DND-41 (cell line): ENCODE results near the gene SLC50A1.
"Not testable (repeated sequence)": the region's sequence is repeated elsewhere in the genome, so short reads cannot be mapped to it uniquely, and the experiment has no call there.

Experiments used
- ATAC-seq: fragments of 200-7000 bp; cut with Tn5 transposase; 3 replicates; pipeline ENCODE4 v1.9.1; 2021; ENCODE audit warnings: low read depth; ENCODE audit not compliant: insufficient read depth
- DNase-seq: peaks from one replicate; pipeline ENCODE4 v3.0.0-alpha.2; 2020
- H2AFZ ChIP-seq: 2 replicates; pipeline ENCODE4 v1.6.0; 2012; ENCODE audit warnings: low read depth, low read length
- H3K27ac ChIP-seq: 2 replicates; pipeline ENCODE4 v1.5.1; 2012; ENCODE audit warnings: low read length, inconsistent platforms
- H3K27me3 ChIP-seq: fragments of 200-600 bp; sonication (generic); 2 replicates; pipeline ENCODE4 v1.6.0; 2012; ENCODE audit warnings: low read length, mild to moderate bottlenecking, inconsistent platforms; ENCODE audit not compliant: insufficient read depth, poor library complexity
- H3K36me3 ChIP-seq: 2 replicates; pipeline ENCODE4 v1.5.1; 2012; ENCODE audit warnings: low read length, inconsistent platforms; ENCODE audit not compliant: insufficient read depth
- H3K4me1 ChIP-seq: 2 replicates; pipeline ENCODE4 v1.5.1; 2012; ENCODE audit warnings: mild to moderate bottlenecking, low read length; ENCODE audit not compliant: insufficient read depth
- H3K4me2 ChIP-seq: 2 replicates; pipeline ENCODE4 v1.6.0; 2012; ENCODE audit warnings: mild to moderate bottlenecking, moderate library complexity, low read length, inconsistent platforms; ENCODE audit not compliant: insufficient read depth
- H3K4me3 ChIP-seq, 2 experiments: fragments of 200-600 bp in 1 of 2; shearing (Covaris generic) in 1 of 2; 2 replicates each; pipeline ENCODE4 v1.5.1; 2012 to 2016; ENCODE audit warnings: inconsistent platforms in 2 of 2, low read length in 2 of 2, mild to moderate bottlenecking in 2 of 2, low read depth in 1 of 2, moderate library complexity in 1 of 2
- H3K79me2 ChIP-seq: 2 replicates; pipeline ENCODE4 v1.6.0; 2012; ENCODE audit warnings: low read length, inconsistent platforms; ENCODE audit not compliant: insufficient read depth
- H3K9ac ChIP-seq: 2 replicates; pipeline ENCODE4 v1.6.0; 2012; ENCODE audit warnings: low read depth, mild to moderate bottlenecking, inconsistent platforms, low read length, moderate library complexity
- H3K9me3 ChIP-seq: 2 replicates; pipeline ENCODE4 v1.5.1; 2012; ENCODE audit warnings: low read length, moderate library complexity, mild to moderate bottlenecking, inconsistent platforms; ENCODE audit not compliant: insufficient read depth, severe bottlenecking
- H4K20me1 ChIP-seq: 2 replicates; pipeline ENCODE4 v1.6.0; 2012; ENCODE audit warnings: low read length; ENCODE audit not compliant: insufficient read depth
- EZH2 ChIP-seq: IDR thresholded peaks from 3 replicates; pipeline ENCODE4 v1.6.1; 2012; ENCODE audit warnings: borderline replicate concordance, low read depth, mild to moderate bottlenecking, moderate library complexity, low read length, inconsistent platforms; ENCODE audit not compliant: severe bottlenecking
- TF ChIP-seq, protein P1 (sequence below): IDR thresholded peaks from 2 replicates; pipeline ENCODE4 v1.5.1; 2012; ENCODE audit warnings: borderline replicate concordance, low read length, moderate library complexity, mild to moderate bottlenecking; ENCODE audit not compliant: poor library complexity, severe bottlenecking; ENCODE audit errors: extremely low read depth

Gene SLC50A1

DNA sequence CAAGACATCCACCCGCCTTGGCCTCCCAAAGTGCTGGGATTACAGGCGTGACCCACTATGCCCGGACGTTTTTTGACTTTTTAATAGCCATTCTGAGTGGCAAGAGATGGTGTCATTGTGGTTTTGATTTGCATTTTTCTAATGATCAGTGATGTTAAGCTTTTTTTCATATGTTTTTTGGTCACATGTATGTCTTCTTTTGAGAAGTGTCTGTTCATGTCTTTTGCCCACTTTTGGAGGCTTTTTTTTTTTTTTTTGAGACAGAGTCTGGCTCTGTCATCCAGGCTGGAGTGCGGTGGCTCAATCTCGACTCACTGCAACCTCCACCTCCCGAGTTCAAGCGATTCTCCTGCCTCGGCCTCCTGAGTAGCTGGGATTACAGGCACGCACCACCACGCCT, 29.0 kb downstream of the SLC50A1 start:
- H3K4me2 ChIP-seq, H3K9ac ChIP-seq, ATAC-seq, H3K79me2 ChIP-seq, H4K20me1 ChIP-seq, H3K9me3 ChIP-seq, H3K27me3 ChIP-seq, H3K4me3 ChIP-seq, H2AFZ ChIP-seq, H3K27ac ChIP-seq, DNase-seq: not testable (repeated sequence)
- peaks cover 14% of the 10 kb centered on the region for H3K4me1 ChIP-seq
- peaks cover 11% of the 10 kb centered on the region for H3K36me3 ChIP-seq

DNA sequence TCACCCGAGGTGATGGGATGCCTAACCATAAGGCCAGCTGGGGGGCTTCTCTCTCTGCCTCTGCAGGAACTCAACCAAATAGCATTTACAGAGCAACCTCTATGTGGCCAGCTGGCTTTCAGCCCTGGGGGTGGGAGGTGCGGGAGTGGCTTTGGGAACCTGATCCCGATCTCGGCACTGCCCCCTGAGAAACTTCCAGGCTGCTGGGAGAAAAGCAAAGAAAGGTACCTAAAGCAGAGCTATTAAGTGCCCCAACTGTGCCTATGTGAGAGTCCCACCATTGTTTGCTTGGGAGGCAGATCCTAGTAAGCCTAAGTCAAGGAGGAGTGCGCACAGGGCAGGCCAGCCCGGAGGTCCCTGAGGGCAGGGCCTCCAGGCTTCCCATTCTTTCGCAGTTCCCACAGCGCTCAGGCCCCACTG, 30.4 kb downstream of the SLC50A1 start:
- no peak for ATAC-seq
- no peak overlapping the region for H3K4me2 ChIP-seq
- H3K9ac ChIP-seq, result no peak overlapping the region
- H4K20me1 ChIP-seq, result peaks cover 3% of the 10 kb centered on the region; the same call in 1 of the 2 replicates
- no peaks in the 10 kb centered on the region for H3K9me3 ChIP-seq
- no peak overlapping the region for H2AFZ ChIP-seq
- no peaks in the 10 kb centered on the region for H3K27me3 ChIP-seq
- H3K4me3 ChIP-seq, result no peak overlapping the region
- DNase-seq, result no peak
- TF ChIP-seq, protein P1, sequence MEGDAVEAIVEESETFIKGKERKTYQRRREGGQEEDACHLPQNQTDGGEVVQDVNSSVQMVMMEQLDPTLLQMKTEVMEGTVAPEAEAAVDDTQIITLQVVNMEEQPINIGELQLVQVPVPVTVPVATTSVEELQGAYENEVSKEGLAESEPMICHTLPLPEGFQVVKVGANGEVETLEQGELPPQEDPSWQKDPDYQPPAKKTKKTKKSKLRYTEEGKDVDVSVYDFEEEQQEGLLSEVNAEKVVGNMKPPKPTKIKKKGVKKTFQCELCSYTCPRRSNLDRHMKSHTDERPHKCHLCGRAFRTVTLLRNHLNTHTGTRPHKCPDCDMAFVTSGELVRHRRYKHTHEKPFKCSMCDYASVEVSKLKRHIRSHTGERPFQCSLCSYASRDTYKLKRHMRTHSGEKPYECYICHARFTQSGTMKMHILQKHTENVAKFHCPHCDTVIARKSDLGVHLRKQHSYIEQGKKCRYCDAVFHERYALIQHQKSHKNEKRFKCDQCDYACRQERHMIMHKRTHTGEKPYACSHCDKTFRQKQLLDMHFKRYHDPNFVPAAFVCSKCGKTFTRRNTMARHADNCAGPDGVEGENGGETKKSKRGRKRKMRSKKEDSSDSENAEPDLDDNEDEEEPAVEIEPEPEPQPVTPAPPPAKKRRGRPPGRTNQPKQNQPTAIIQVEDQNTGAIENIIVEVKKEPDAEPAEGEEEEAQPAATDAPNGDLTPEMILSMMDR, result no peak
- TF ChIP-seq EZH2, result no peak
- no peaks in the 10 kb centered on the region for H3K79me2 ChIP-seq
- no peak overlapping the region for H3K27ac ChIP-seq
- H3K4me1 ChIP-seq, result peaks cover 16% of the 10 kb centered on the region
- peaks cover 22% of the 10 kb centered on the region for H3K36me3 ChIP-seq

DNA sequence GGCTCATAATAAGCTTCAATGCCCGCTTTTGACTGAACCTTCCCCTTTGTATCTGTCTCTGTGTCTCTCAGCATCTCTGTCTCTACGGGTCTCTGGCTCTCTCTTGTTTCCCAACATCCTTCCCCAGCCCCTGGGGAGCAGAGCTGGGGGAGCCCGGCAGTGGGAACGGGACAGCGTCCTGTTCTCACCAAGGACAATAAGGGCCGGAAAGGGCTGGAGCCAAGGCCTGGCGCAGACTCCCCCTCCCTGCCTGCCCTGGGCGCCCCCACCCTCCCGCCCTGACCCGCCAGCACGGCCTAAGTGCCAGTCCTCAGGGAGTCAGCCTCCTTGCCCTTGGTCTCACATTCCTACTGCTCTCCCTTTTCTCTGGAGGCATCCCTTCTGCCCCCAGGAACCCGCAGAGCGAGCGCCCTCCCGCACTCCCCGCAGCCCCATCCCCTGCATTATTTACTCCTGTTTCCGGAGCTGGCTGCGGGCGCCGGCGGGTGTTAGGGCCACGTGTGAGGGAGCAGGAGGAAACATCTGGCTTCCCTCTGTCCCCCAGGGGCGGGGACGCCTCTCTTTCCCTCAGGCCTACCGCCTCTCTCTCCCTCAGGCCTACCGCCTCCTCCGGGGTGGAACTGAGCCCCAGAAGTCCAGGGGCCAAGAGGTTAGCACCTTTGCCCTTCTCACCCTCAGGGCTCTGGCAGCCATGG, 31.0 kb downstream of the SLC50A1 start:
- H3K36me3 ChIP-seq, result peaks cover 23% of the 10 kb centered on the region
- H3K4me1 ChIP-seq, result peaks cover 21% of the 10 kb centered on the region
- H2AFZ ChIP-seq, result no peak overlapping the region
- DNase-seq (peak; percentile 51), ATAC-seq (peak; percentile 47; the same call in 2 of the 3 replicates)
- no peak overlapping the region for H3K4me3 ChIP-seq
- no peak overlapping the region for H3K4me2 ChIP-seq
- no peak overlapping the region for H3K27ac ChIP-seq
- TF ChIP-seq, protein P1, result no peak
- no peak for TF ChIP-seq EZH2
- peaks cover 3% of the 10 kb centered on the region; the same call in 1 of the 2 replicates for H4K20me1 ChIP-seq
- H3K9ac ChIP-seq, result no peak overlapping the region
- no peaks in the 10 kb centered on the region for H3K9me3 ChIP-seq
- H3K79me2 ChIP-seq, result peaks cover 4% of the 10 kb centered on the region
- H3K27me3 ChIP-seq, result no peaks in the 10 kb centered on the region
